ENCODE measurements around the gene PDAP1. TPM values are rescaled to one million over a fixed set of nuclear protein-coding genes. Genes with fewer than 3 reads are reported as not detected.

Gene PDAP1
- total and polyA plus RNA-seq, 5 donors from 2014 or later = 17.2 to 52.8 (median 20.7) TPM

DNA sequence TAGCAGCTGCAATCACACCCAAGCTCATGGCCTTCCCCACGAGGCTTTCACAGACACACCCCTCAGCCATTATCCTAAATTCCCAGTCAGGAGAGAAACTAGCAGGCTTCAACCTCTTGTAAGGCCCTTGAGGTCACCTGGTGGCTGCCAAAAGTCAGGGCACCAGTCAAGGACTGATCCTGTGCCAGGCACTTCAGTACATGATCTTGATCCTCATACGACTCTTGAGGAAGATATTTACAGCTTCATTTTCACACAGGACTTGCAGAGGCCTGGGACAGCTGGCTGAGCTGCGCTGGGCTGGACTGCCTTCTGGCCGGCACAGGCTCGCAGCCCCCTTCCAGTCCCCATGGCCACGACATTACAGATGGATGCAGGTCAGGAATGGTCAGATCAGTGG is 8.8 kb downstream of the PDAP1 start:
- H3K27ac ChIP-seq (ENCODE audit: insufficient read depth, low read length, poor library complexity, severe bottlenecking) = peak overlapping the region; percentile 41
- Mint-ChIP-seq H3K27me3 (no peaks in the 10 kb centered on the region), H3K4me3 (no peak overlapping the region), H3K36me3 (peaks cover 36% of the 10 kb centered on the region), H3K9me3 (peaks cover 0 to 2% (median 0%) of the 10 kb centered on the region in 7 donors), H3K27ac (peak overlapping the region; percentile 20 to 93 (median 50)), H3K4me1 (peaks cover 0 to 32% (median 17%) of the 10 kb centered on the region in 4 donors)
- H3K4me3 ChIP-seq (ENCODE audit: low read depth, low read length) = no peak overlapping the region
- peaks cover 70% of the 10 kb centered on the region for H3K36me3 ChIP-seq (ENCODE audit: control insufficient read depth, insufficient read depth, low read length)
- H3K9me3 ChIP-seq (ENCODE audit: control insufficient read depth in 2 of 2, low read length in 2 of 2) = no peaks in the 10 kb centered on the region
- ATAC-seq (ENCODE audit: low read depth in 2 of 2) (peak in 1 of 2 donors; percentile 23), DNase-seq (no peak)
- H3K27me3 ChIP-seq (ENCODE audit: control insufficient read depth, insufficient read depth, low read length) = no peaks in the 10 kb centered on the region
- no peaks in the 10 kb centered on the region for H3K4me1 ChIP-seq (ENCODE audit: control insufficient read depth, insufficient read depth, low read length, poor library complexity, severe bottlenecking)

DNA sequence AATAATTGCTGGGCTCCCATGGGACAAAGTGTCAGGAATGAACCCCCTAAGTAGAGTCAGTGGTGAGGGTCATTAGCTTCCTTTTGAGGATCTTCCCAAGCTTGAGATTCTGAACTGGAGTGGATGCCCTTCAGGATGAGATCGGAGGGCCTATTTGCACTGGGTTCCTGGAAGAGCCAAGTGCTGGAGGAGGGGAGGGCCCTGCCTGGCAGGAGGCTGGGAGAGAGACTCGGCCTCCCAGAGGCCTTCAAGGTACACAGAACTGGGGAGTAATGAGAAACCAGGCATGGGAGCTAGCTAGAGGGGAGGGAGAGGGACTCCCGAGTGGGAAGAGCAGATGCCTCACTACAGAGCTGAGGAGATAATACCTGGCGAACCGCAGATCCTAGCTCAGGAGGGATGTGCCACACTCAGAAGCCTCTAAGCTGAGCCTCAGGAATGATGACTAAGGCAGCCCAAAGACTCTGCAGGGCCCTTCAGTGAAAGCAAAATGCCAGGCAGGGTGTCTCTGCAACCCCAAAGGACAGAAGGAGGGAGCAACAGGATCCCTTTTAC is 9.4 kb downstream of the PDAP1 start:
- Mint-ChIP-seq H3K9me3 (peaks cover 0 to 2% (median 0%) of the 10 kb centered on the region in 7 donors), H3K27me3 (no peaks in the 10 kb centered on the region), H3K27ac (peak overlapping the region; percentile 50 to 92 (median 80)), H3K36me3 (peaks cover 35% of the 10 kb centered on the region), H3K4me3 (peak overlapping the region in 1 of 4 donors; percentile 45), H3K4me1 (peaks cover 0 to 34% (median 13%) of the 10 kb centered on the region in 4 donors)
- no peaks in the 10 kb centered on the region for H3K27me3 ChIP-seq (ENCODE audit: control insufficient read depth, insufficient read depth, low read length)
- ATAC-seq (ENCODE audit: low read depth in 2 of 2) (no peak), DNase-seq (no peak)
- H3K4me3 ChIP-seq (ENCODE audit: low read depth, low read length) = no peak overlapping the region
- no peaks in the 10 kb centered on the region for H3K9me3 ChIP-seq (ENCODE audit: control insufficient read depth in 2 of 2, low read length in 2 of 2)
- H3K27ac ChIP-seq (ENCODE audit: insufficient read depth, low read length, poor library complexity, severe bottlenecking) = peak overlapping the region; percentile 41
- peaks cover 70% of the 10 kb centered on the region for H3K36me3 ChIP-seq (ENCODE audit: control insufficient read depth, insufficient read depth, low read length)
- H3K4me1 ChIP-seq (ENCODE audit: control insufficient read depth, insufficient read depth, low read length, poor library complexity, severe bottlenecking) = peaks cover 3% of the 10 kb centered on the region

DNA sequence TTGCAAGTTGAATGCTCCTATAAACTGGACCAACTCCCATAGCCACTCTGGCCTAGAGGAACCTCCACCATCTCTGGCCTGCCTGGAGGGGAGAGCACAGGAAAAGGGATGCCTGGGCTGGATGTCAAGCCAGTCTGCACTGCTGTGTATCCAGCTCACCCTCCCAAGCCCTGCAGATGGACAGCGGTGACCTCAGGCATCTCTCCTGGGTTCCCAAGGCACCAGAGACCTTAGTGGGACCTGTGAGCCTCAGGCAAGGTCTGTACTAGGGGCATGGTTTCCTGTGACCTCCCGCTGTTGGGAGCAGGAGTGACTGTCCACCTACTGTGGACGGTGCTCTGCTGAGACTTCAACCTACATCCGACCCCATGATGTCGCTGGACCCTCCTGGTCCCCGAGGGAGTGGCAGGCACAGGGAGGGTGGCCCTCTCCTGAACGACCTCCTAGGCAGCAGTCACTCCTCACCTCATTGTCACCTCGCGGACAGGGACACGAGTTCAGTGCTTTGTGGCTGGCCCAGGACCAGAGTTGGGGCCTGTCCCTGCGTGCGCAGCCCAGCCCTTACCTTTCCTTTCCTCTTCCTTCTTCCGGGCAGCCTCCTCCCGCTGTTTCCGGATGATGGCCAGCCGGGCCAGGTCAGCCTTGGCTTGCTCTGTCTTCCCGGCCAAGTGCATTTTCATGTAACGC is 11.0 kb downstream of the PDAP1 start:
- H3K36me3 ChIP-seq (ENCODE audit: control insufficient read depth, insufficient read depth, low read length) = peaks cover 63% of the 10 kb centered on the region
- Mint-ChIP-seq H3K27me3 (no peaks in the 10 kb centered on the region), H3K27ac (peak overlapping the region in 1 of 3 donors; percentile 85), H3K4me1 (peaks cover 0 to 41% (median 10%) of the 10 kb centered on the region in 4 donors), H3K36me3 (peaks cover 25% of the 10 kb centered on the region), H3K9me3 (peaks cover 0 to 2% (median 0%) of the 10 kb centered on the region in 7 donors), H3K4me3 (peak overlapping the region in 2 of 4 donors; percentile 38 to 45)
- DNase-seq (no peak), ATAC-seq (ENCODE audit: low read depth in 2 of 2) (no peak)
- H3K27me3 ChIP-seq (ENCODE audit: control insufficient read depth, insufficient read depth, low read length) = no peaks in the 10 kb centered on the region
- H3K4me1 ChIP-seq (ENCODE audit: control insufficient read depth, insufficient read depth, low read length, poor library complexity, severe bottlenecking) = peaks cover 18% of the 10 kb centered on the region
- H3K4me3 ChIP-seq (ENCODE audit: low read depth, low read length) = no peak overlapping the region
- H3K9me3 ChIP-seq (ENCODE audit: control insufficient read depth in 2 of 2, low read length in 2 of 2) = no peaks in the 10 kb centered on the region
- no peak overlapping the region for H3K27ac ChIP-seq (ENCODE audit: insufficient read depth, low read length, poor library complexity, severe bottlenecking)

DNA sequence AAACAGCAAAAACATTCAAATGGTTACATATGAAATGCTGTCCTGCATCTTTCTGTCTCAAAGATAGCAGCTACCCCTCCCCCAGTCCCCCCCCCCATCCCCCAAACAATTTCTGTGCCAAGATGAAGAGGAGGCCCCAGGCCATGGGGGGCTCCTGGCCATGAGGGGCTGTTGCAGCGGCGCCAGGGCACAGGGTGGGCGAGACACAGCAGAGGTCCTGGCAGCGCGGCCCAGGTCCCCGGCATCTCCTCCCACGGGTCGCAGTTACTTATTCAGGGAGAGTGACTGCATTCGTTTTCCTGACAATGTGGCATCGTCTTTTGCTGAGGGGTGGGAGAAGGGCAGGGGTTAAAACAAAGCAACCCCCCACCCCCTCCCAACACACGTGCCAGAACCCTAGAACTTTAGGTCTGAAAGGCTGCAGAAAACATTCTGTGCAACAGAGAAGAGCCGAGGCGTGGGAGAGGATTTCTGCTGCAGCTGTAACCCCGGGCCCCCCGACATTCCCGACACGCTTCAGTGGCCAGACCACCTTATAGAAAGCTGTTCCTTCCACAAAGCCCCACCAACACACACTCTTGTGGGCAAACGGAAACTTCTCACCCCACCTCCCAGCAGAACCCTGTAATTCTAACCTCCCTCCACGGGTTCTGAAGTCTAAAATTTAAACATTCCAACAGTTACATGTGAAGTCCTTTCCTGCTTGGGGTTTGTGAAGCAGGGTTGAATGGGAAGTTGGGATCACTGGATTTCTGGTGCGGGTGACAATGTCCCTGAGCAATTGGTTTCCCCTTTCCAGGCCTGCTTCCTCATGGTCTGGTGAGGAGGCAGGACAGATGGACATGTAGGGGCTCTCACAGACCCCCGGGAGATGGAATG is 11.7 kb downstream of the PDAP1 start:
- Mint-ChIP-seq H3K4me1 (peaks cover 0 to 44% (median 10%) of the 10 kb centered on the region in 4 donors), H3K4me3 (no peak overlapping the region), H3K27ac (peak overlapping the region in 1 of 3 donors; percentile 20), H3K27me3 (no peaks in the 10 kb centered on the region), H3K36me3 (peaks cover 25% of the 10 kb centered on the region), H3K9me3 (peaks cover 0 to 2% (median 0%) of the 10 kb centered on the region in 7 donors)
- no peaks in the 10 kb centered on the region for H3K27me3 ChIP-seq (ENCODE audit: control insufficient read depth, insufficient read depth, low read length)
- H3K4me3 ChIP-seq (ENCODE audit: low read depth, low read length) = no peak overlapping the region
- ATAC-seq (ENCODE audit: low read depth in 2 of 2) (no peak), DNase-seq (no peak)
- H3K27ac ChIP-seq (ENCODE audit: insufficient read depth, low read length, poor library complexity, severe bottlenecking) = no peak overlapping the region
- H3K36me3 ChIP-seq (ENCODE audit: control insufficient read depth, insufficient read depth, low read length) = peaks cover 61% of the 10 kb centered on the region
- no peaks in the 10 kb centered on the region for H3K9me3 ChIP-seq (ENCODE audit: control insufficient read depth in 2 of 2, low read length in 2 of 2)
- peaks cover 21% of the 10 kb centered on the region for H3K4me1 ChIP-seq (ENCODE audit: control insufficient read depth, insufficient read depth, low read length, poor library complexity, severe bottlenecking)

DNA sequence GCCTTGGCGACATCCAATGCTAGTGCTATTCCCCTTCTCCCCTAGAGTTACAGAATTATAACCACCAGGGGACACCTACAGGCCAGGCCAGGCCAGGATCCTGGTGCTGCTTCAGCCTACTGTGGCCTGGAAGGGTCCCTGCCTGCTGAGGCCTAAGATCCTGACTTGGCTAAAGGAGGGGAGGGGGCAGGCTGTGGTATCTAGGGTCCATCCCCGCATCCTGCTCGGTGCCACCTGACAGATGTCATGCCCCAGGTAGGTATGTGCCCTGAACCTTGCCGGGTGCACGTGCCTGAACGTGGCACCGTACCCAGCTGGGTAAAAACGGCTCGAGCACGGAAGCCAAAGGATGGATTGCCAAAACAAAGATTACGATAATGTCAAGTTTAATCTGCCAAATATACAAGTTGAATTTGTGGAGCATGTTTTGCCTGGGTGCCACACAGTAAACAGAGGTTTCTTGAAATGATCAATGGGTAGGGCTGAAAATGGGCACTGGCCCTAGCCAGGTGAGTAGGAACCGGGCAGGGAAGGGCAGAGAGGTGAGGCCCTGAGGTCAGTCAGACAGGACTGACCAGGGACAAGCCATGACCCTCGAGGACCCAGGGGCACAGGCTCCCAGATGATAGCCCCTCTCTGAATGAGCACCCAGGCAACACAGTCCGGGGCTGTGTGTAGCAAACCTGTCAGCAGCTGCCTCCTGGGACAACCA is 12.6 kb downstream of the PDAP1 start:
- peak overlapping the region; percentile 11 to 77 (median 32) for H3K27ac Mint-ChIP-seq
- H3K27me3 Mint-ChIP-seq = no peaks in the 10 kb centered on the region
- Histone ChIP-seq H3K27ac (ENCODE audit: insufficient read depth, low read length, poor library complexity, severe bottlenecking) (no peak overlapping the region), H3K4me1 (ENCODE audit: control insufficient read depth, insufficient read depth, low read length, poor library complexity, severe bottlenecking) (peaks cover 21% of the 10 kb centered on the region), H3K9me3 (ENCODE audit: control insufficient read depth in 2 of 2, low read length in 2 of 2) (no peaks in the 10 kb centered on the region), H3K27me3 (ENCODE audit: control insufficient read depth, insufficient read depth, low read length) (no peaks in the 10 kb centered on the region), H3K36me3 (ENCODE audit: control insufficient read depth, insufficient read depth, low read length) (peaks cover 65% of the 10 kb centered on the region), H3K4me3 (ENCODE audit: low read depth, low read length) (no peak overlapping the region)
- H3K4me3 Mint-ChIP-seq = no peak overlapping the region
- H3K36me3 Mint-ChIP-seq = peaks cover 24% of the 10 kb centered on the region
- H3K9me3 Mint-ChIP-seq = peaks cover 0 to 2% (median 0%) of the 10 kb centered on the region in 7 donors
- DNase-seq (no peak), ATAC-seq (ENCODE audit: low read depth in 2 of 2) (no peak)
- H3K4me1 Mint-ChIP-seq = peaks cover 0 to 39% (median 8%) of the 10 kb centered on the region in 4 donors

DNA sequence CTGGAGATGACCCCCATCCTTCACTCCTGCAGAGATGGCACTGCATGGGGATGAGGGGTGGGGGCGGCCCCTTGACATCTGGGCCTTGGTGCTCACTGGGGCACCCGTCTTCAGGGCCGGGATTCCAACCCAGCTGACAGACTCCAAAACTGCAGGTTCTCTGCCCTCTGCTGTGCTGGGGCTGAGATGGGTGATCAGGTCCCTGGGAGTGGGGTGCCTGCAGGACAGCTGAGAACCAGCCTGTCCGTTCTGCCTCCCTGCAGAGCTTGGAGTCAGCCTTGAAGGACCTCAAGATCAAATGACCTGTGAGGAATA is 14.3 kb downstream of the PDAP1 start:
- Histone ChIP-seq H3K36me3 (ENCODE audit: control insufficient read depth, insufficient read depth, low read length) (peaks cover 68% of the 10 kb centered on the region), H3K4me1 (ENCODE audit: control insufficient read depth, insufficient read depth, low read length, poor library complexity, severe bottlenecking) (peaks cover 21% of the 10 kb centered on the region), H3K4me3 (ENCODE audit: low read depth, low read length) (no peak overlapping the region), H3K27ac (ENCODE audit: insufficient read depth, low read length, poor library complexity, severe bottlenecking) (peak overlapping the region; percentile 74), H3K27me3 (ENCODE audit: control insufficient read depth, insufficient read depth, low read length) (no peaks in the 10 kb centered on the region), H3K9me3 (ENCODE audit: control insufficient read depth in 2 of 2, low read length in 2 of 2) (no peaks in the 10 kb centered on the region)
- DNase-seq (no peak), ATAC-seq (ENCODE audit: low read depth in 2 of 2) (no peak)
- Mint-ChIP-seq H3K9me3 (peaks cover 0 to 2% (median 0%) of the 10 kb centered on the region in 7 donors), H3K36me3 (peaks cover 21% of the 10 kb centered on the region), H3K27ac (peak overlapping the region; percentile 20 to 97 (median 75)), H3K4me3 (peak overlapping the region in 2 of 4 donors; percentile 47 to 88), H3K4me1 (peaks cover 0 to 39% (median 8%) of the 10 kb centered on the region in 4 donors), H3K27me3 (no peaks in the 10 kb centered on the region)
